GM10847 (cell line): ENCODE measurements around the gene TADA2B.

Source experiments
- POLR2A ChIP-seq: IDR thresholded peaks from 2 replicates; pipeline ENCODE4 v1.6.1; 2011; ENCODE audit not compliant: insufficient read length; ENCODE audit errors: extremely low read depth

Gene TADA2B

GRCh38 chr4:7073526-7074390 is 30.6 kb downstream of the TADA2B start:
- TF ChIP-seq POLR2A: no peak

DNA sequence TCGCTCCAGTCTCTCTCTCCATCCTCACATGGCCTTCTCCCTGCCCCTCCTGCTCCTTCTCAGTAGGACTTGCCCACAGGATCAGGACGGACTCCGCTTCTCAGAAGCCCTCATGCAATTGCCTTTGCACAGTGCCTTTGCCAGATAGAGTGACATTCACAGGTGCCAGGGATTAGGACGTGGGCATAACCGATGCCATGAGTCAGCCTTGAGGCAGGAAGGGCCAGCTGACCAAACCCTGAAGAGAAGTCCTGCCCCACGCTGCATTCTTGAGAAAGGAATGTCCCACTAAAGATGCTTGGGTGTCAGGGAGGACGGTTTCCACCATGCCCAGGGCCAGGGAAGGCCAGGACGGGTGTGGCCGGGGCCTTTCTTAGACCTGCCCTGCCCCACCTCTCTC is 31.3 kb downstream of the TADA2B start:
- TF ChIP-seq POLR2A: no peak

GRCh38 chr4:7075962-7076695 is 33.0 kb downstream of the TADA2B start:
- TF ChIP-seq POLR2A: no peak

DNA sequence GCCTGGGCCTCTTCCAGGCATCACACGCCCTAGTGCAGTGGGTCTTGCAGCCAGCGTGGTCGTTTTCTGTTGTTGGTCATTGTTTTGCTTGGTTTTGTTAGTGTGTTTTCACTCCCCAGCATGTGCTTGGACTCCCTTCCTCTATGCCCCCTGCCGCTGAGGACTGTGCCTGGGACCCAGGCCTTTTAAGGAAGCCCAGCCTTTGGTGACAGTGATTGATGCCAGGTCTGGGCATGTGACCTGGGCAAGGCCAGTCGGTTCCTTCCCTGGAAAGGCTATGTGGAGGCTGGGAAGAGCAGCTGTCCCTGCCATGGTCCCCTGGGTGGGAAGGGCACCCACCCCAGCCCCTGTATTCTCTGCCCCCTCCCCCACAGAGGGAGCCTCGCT is 33.5 kb downstream of the TADA2B start:
- no peak for TF ChIP-seq POLR2A

DNA sequence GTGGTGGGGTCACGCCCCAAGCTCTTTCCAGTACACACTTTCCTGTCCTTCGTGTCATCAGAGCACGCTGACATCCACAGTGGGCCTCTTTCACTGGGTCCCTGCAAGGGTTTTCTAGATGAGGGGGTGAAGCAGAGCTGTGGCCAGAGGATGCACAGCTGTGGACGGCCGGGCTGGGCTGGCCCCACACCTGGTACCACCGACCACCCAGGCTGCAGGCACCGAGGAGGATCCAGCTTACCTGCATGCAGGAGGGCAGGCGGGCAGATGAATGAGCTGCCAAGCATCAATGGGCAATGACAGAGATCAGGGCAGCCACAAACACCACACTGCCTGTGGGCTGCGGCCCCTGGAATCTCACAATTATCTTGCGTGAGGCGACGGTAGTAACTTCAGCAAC is 34.2 kb downstream of the TADA2B start:
- TF ChIP-seq POLR2A: no peak

GRCh38 chr4:7078025-7078424 is 34.9 kb downstream of the TADA2B start:
- TF ChIP-seq POLR2A: no peak

DNA sequence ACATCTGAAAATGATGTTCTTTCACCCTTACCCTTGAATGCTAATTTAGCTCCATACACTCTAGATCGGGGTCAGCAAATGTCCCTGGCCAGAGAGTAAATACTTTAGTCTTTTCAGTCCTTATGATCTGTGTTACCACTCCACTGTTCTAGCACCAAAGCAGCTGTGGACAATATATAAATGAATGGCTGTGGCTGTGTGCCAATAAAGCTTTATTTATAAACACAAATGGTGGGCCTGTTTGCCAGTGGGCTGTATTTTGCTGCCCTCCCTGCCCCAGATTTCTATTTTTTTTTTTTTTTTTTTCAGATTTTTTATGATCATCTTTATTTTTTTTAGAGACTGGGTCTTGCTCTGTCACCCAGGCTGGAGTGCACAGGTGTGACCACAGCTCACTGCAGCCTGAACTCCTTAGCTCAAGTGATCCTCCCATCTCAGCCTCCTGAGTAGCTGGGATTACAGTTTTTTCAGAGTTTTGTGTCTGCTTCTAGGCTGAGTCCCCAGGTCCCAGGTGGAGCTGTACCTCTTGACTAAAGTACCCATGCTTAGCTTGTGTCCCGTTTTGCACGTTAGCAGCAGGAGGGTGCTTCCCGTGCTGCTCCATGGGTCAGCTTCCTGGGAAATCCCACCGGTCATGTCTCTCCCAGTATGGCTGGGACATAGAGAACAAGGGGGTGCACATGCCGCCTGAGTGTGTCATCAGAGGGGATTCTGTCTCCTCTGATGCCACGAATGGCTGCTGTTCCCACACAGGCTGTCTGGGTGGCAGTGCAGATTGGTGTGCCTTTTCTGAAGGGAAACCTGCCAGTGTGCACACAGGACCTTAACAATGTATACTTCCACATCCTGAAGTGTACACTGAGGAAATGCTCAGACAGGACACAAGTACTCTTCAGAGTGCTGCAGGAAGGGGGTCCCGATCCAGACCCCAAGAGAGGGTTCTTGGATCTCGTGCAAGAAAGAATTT is 40.7 kb downstream of the TADA2B start:
- TF ChIP-seq POLR2A: no peak

DNA sequence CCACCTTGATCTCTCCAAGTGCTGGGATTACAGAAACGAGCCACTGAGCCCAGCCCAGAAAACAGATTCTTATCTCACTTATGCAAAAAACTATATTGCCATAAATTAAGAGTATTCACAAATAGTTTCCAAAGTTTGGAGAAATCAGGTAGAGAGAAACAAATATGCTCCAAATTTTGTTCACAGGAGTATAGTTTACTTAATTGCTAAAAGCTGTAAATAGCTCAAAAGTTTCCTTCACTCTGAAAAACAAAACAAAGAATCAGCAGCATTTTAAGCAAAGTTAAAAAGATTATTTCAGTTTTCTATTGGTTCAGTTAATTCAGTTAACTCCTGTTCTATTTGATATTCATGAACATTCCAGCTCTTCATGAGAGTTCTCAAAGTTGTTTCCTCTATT is 43.2 kb downstream of the TADA2B start:
- TF ChIP-seq POLR2A: no peak

DNA sequence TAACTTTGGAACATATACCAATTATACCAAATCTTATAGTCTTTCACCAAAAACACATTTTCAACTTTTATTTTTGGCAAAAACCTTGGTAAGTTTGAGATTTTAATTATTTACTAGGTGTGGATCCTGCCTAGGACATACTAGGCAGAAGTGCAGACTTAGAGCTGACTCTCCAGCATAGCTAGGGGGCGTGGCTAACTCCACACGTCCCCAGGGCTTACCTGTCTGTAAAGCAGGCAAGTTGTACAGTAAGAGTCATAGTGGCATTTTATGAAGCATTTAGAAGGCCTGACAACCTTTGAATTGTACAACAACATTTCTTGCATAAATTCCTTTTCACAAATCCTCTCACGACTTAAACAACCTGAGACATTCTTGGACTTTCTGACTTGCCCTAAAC is 43.9 kb downstream of the TADA2B start:
- TF ChIP-seq POLR2A: no peak

DNA sequence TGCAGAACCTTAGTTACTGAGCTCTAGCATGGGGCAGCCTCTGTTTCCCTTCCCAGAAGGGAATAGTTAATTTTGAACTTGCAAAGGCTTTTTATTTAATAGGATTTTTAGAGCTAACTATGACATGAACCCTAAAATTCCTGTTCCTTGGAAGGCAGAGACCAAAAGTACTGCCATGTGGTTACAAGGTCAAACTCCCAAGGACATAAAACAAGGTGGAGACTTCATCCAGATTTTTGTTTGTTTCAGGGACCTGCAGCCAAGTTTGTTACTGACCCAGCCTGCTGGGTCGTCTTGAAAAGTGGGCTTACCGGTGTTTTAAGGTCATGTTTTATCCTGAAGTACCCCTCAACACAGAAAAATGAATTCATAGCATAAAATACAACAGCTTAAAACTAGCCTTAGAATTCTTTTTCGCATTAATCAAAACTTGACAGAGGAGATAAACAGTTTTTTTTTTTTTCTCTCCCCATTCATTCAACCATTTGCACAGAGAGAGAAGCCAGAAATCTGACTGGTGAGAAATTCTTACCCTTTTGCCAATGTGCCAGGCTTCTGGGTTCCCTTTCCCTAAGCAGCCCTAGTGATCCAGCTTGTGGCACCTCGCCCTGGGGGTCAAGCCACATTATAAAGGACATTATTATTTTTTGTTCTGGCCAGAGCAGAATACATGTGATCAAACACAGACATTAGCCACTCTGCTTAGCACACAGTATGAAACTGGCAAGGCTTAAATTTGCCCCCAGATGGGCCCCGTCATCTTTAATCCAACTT is 46.2 kb downstream of the TADA2B start:
- no peak for TF ChIP-seq POLR2A

DNA sequence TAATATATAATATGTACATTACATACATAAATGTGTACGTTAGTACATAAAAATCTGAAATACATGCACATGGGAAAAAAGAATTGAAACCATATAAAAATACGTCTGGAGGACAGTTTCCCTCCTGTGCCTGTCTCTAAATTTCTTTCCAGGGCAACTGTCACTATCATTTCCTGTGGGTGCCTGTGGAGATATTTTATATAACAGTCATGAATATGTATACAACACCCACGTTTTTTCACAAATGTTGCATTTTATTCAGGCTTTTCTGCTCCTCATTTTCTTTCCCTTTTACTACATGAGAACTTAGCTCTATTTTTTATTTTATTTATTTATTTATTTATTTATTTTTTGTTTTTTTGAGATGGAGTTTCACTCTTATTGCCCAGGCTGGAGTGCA is 48.9 kb downstream of the TADA2B start:
- TF ChIP-seq POLR2A: no peak

DNA sequence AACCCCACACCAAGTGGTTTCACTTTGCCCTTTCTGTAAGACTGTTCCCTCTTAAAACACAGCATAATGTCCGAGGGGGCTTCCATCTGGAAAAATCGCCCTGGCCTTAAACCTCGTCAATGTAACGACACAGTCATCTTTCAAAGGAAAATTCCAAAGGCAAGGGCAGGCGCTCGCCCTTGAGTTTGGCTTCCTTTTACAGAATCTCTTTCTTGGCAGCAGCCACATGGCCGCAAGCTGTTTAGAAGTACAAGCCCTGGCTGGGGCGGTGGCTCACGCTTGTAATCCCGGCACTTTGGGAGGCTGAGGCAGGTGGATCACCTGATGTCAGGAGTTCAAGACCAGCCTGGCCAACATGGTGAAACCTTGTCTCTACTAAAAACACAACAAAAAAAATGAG is 51.7 kb downstream of the TADA2B start:
- TF ChIP-seq POLR2A: no peak

- no peak for TF ChIP-seq POLR2A
Measured at GRCh38 chr4:7095611-7096155, 52.5 kb downstream of the TADA2B start.

- no peak for TF ChIP-seq POLR2A
Measured at GRCh38 chr4:7096236-7096635, 53.1 kb downstream of the TADA2B start.

DNA sequence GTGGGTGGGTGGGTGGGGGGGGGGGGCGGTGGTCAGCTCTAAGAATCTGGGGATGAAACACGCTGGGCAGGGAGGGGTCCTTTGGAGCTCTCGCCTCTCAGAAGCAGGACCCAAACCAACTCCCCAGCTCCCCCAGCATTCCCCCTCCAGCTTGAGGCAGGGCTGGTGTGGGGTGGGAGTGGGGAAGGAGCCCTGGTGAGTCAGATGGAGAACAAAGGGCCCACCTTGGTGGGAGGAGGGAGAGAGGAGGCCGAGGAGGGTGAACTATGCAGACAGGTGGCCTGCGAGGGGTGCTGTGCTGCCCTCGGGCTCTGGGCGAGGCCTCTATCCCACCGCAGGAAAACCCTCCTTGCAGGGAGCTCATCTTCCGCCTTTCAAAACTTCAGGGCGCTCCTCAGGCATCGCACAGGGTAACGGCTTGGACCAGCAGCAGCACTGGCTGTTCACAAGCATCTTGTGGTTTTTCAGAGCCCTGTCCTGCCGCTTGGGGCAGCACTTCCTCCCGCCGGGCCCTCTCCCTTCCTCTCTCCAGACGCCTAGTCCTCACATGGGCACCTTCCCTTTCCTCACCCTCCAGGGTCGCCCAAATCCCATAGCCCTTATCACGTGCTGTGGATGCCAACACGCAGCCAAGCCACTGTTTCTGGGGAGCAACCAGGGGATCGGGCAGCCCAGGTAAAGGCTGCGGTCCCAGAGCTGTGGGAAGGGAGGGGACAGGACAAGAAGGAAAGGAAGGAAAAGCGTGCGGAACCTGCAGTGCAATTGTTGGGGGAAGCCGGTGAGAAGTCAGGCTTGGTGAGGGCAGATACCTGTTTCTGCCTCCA is 58.7 kb downstream of the TADA2B start:
- no peak for TF ChIP-seq POLR2A
